Measurements from ENCODE around the gene HOXA3. TPM values are rescaled to one million over a fixed set of nuclear protein-coding genes. Genes with fewer than 3 reads are reported as not detected.

The HOXA3 gene
- total and polyA plus RNA-seq, 2 of the 13 experiments (the other 11 are each of a cell fraction or from before 2014, with no cell fraction given), result 2.9 to 4.6 TPM

GRCh38 chr7:27091105-27091504, 61.3 kb downstream of the HOXA3 start (continued):
- TF ChIP-seq ARID5B (CRISPR knock-in tag; IDR thresholded peaks at IDR 0.05) (peak; percentile 42; the same call in 1 of the 2 replicates), ZBTB43 (CRISPR knock-in tag; conservative IDR thresholded peaks at IDR 0.05) (no peak), FOXA1 (IDR thresholded peaks at IDR 0.05) (no peak), FOXA1 (CRISPR knock-in tag; IDR thresholded peaks at IDR 0.05) (peak; percentile 25; the same call in 1 of the 2 replicates), SOX6 (IDR thresholded peaks at IDR 0.05) (no peak), SOX6 (CRISPR knock-in tag; IDR thresholded peaks at IDR 0.05) (peak; percentile 20; the same call in 1 of the 2 replicates), KMT2B (CRISPR knock-in tag; IDR thresholded peaks at IDR 0.05) (no peak), AKAP8 (CRISPR knock-in tag; IDR thresholded peaks at IDR 0.05) (no peak), PTBP1 (IDR thresholded peaks at IDR 0.05; ENCODE audit: low read depth, low read length, poor library complexity, severe bottlenecking) (no peak), ZGPAT (CRISPR knock-in tag; IDR thresholded peaks at IDR 0.05) (0 out of 2 replicates have a peak, but pooled peaks have one; percentile 20), NCOR1 (IDR thresholded peaks at IDR 0.05; ENCODE audit: borderline replicate concordance, low read length) (peak; percentile 35; the same call in 1 of the 2 replicates), TBX3 (IDR thresholded peaks at IDR 0.05; ENCODE audit: borderline replicate concordance) (peak; percentile 26; the same call in 1 of the 2 replicates), NFYC (CRISPR knock-in tag; IDR thresholded peaks at IDR 0.05) (no peak), SOX13 (IDR thresholded peaks at IDR 0.05) (no peak), SOX13 (CRISPR knock-in tag; conservative IDR thresholded peaks at IDR 0.05 in 1 of 2, IDR thresholded peaks at IDR 0.05 in 1 of 2) (peak in 1 of 2 experiments; percentile 33; a peak in 1 of 4 replicates), KDM1A (CRISPR knock-in tag; IDR thresholded peaks at IDR 0.05) (no peak), ZNF235 (CRISPR knock-in tag; IDR thresholded peaks at IDR 0.05; ENCODE audit: borderline replicate concordance) (no peak), GLI4 (CRISPR knock-in tag; IDR thresholded peaks at IDR 0.05; ENCODE audit: borderline replicate concordance) (no peak), ZNF737 (CRISPR knock-in tag; IDR thresholded peaks at IDR 0.05; ENCODE audit: borderline replicate concordance) (no peak), HHEX (CRISPR knock-in tag; IDR thresholded peaks at IDR 0.05) (peak; percentile 93), EP300 (IDR thresholded peaks at IDR 0.05; ENCODE audit: low read depth in 2 of 2, low read length in 2 of 2) (peak in 1 of 2 experiments; percentile 38; a peak in 1 of 4 replicates), EP300 (CRISPR knock-in tag; IDR thresholded peaks at IDR 0.05; ENCODE audit: borderline replicate concordance) (no peak), CHCHD3 (CRISPR knock-in tag; IDR thresholded peaks at IDR 0.05) (no peak), ZBTB2 (CRISPR knock-in tag; IDR thresholded peaks at IDR 0.05; ENCODE audit: low read depth) (no peak), MAF1 (CRISPR knock-in tag; IDR thresholded peaks at IDR 0.05; ENCODE audit: borderline replicate concordance) (no peak)

Data from HepG2 (cell line).